A673 (cell line): ENCODE results near the gene ZNF440.

ENCODE experiments used
- EZH2 ChIP-seq: fragments of 200-600 bp; sonication (generic); IDR thresholded peaks from 2 replicates; pipeline ENCODE4 v1.6.1; 2017; ENCODE audit warnings: borderline replicate concordance, low read depth, mild to moderate bottlenecking, mixed read lengths, antibody characterized with exemption, low read length; ENCODE audit not compliant: poor library complexity, severe bottlenecking
- TF ChIP-seq, protein P1 (sequence below): fragments of 300-800, 200-600 bp; sonication (generic); conservative IDR thresholded peaks from 2 replicates; pipeline ENCODE4 v1.5.1; 2017; ENCODE audit warnings: low read depth, mild to moderate bottlenecking, antibody characterized with exemption, low read length, moderate library complexity, mixed read lengths

- no peak for TF ChIP-seq EZH2
- TF ChIP-seq, protein P1, sequence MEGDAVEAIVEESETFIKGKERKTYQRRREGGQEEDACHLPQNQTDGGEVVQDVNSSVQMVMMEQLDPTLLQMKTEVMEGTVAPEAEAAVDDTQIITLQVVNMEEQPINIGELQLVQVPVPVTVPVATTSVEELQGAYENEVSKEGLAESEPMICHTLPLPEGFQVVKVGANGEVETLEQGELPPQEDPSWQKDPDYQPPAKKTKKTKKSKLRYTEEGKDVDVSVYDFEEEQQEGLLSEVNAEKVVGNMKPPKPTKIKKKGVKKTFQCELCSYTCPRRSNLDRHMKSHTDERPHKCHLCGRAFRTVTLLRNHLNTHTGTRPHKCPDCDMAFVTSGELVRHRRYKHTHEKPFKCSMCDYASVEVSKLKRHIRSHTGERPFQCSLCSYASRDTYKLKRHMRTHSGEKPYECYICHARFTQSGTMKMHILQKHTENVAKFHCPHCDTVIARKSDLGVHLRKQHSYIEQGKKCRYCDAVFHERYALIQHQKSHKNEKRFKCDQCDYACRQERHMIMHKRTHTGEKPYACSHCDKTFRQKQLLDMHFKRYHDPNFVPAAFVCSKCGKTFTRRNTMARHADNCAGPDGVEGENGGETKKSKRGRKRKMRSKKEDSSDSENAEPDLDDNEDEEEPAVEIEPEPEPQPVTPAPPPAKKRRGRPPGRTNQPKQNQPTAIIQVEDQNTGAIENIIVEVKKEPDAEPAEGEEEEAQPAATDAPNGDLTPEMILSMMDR = peak; percentile 88
Measured at GRCh38 chr19:11797491-11797890, 16.6 kb upstream of the ZNF440 start.
